ENCODE results near the gene MYO1F. TPM values are rescaled to one million over a fixed set of nuclear protein-coding genes. Genes with fewer than 3 reads are reported as not detected.

The MYO1F gene
- total RNA-seq, 1 donor = 80.5 TPM

DNA sequence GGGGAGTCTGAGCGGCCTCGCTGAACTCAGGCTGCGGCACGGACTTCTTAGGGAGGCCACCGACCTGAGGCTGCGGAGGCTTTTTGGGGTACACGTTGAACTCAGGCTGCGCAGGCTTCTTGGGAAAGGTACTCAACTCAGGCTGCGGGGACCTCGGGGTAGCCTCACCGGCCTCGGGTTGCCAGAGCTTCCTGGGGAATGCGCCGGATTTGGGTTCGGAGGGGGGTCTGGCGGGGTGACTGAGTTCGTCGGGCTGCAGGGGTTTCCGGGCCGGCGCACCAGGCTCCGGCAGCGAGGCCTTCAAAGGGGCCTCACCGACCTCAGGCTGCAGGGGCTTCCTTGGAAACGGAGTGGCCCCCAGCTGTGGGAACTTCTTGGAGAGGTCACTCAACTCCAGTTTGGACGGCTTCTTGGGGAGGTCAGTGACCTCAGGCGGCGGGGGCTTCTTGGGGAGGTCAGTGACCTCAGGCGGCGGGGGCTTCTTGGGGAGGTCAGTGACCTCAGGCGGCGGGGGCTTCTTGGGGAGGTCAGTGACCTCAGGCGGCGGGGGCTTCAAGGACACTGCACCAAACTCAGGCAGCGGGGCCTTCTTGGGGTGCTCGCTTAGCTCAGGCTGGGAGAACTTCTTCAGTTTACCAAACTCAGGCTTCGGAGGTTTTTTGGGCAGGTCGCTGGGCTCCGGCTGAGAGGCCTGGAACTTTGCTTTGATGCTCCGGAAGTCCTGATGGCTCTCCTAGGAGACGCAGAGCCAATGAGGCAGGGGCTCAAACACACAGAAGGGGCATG lies 78.0 kb downstream of the MYO1F start:
- no peak for DNase-seq (ENCODE audit: low read depth in 2 of 3, low spot score in 2 of 3)

DNA sequence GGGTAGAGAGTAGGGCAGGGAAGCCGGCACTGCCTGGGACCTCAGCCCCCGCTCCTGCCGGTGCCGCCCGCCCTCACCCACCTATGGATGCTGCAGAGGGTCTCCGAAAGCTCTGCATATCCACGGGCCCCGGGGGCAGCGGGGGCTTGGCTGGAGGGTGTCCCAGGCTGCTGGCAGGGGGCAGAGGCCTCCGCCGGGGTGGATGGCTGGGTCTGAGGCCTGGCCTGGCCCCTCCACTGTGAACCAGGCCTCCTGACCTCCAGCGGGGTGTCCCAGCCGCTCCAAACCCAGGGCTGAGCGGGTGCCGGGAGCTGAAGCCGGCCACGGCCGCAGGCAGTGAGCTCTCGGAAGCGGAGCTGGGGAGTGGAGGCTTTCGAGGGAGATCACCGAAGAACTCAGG lies 78.9 kb downstream of the MYO1F start:
- no peak for DNase-seq (ENCODE audit: low read depth in 2 of 3, low spot score in 2 of 3)

DNA sequence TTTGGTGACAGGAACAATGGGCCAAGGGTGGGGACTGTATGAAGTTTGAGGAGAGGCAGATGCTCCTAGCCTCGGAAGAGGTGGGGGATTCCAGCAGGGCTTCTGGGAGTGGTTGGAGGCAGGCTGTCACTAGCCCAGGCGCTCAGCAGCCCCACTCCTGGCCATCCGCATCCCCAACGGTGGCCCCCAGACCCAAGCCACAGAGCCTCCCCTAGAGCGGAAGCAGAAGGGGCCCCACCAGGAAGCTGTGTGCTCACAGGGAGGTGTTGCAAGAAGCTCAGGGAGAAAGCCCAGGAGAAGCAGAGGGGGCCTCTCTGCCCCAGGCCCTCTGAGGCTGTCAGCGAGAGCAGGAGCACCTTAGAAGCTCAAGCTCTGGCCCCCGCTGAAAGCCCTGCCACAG lies 83.1 kb downstream of the MYO1F start:
- peak in 2 of 3 donors; percentile 79 to 88 for DNase-seq (ENCODE audit: low read depth in 2 of 3, low spot score in 2 of 3)

DNA sequence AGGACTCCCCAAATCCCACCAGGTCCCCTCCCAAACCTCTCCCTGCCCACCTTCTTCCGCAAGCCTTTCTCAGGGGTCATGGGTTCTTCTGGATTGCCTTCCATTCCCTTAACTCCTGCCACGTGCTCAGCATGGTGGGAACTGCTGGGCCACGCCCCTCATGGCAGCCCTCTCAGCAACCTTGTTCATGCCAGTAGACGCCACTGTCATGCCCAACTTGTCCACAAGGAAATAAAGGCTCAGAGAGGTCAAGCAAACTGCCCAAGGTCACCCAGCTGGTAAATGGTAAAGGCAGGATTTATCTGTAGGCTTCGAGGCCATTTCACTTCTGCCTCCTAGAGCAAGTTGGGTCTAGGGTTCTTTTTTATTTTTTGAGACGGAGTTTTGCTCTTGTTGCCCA lies 85.7 kb downstream of the MYO1F start:
- DNase-seq (ENCODE audit: low read depth in 2 of 3, low spot score in 2 of 3) = no peak

DNA sequence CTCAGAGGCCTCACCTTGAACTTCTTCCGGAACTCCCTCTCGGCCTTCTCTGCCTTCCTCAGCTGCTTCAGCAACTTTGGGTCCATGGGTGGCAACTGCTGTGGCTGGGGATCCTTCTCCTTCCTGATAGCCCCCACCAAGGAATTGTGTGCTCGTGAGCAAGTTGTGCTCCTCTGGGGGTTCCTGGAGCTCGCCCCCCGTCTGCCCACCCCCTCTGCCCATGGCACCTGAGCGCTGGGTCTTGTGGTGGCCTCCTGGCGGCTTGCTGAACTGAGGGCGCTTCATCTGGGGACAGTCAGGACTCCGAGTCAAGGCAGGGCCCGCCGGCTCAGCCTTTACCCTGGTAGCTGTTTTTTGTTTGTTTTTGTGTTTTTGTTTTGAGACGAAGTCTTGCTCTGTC lies 86.4 kb downstream of the MYO1F start:
- DNase-seq (ENCODE audit: low read depth in 2 of 3, low spot score in 2 of 3) = no peak

DNA sequence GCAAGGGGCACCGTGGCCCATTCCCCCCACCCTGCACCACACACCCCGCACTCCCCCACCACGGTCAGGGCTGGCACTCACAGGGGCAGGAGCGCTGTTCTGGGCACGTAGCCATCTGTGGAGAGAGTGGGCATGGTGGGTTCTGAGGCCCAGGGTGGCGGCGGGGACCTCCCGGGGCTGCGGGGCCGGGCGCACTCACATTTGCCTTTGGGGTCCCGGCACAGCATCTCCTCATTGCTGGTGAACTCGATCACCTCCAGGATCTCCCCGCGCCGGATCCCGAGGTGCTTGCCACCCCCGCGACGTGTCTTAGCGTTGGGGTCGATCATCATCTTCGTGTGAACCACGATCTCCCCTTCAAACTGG lies 86.9 kb downstream of the MYO1F start:
- no peak for DNase-seq (ENCODE audit: low read depth in 2 of 3, low spot score in 2 of 3)

DNA sequence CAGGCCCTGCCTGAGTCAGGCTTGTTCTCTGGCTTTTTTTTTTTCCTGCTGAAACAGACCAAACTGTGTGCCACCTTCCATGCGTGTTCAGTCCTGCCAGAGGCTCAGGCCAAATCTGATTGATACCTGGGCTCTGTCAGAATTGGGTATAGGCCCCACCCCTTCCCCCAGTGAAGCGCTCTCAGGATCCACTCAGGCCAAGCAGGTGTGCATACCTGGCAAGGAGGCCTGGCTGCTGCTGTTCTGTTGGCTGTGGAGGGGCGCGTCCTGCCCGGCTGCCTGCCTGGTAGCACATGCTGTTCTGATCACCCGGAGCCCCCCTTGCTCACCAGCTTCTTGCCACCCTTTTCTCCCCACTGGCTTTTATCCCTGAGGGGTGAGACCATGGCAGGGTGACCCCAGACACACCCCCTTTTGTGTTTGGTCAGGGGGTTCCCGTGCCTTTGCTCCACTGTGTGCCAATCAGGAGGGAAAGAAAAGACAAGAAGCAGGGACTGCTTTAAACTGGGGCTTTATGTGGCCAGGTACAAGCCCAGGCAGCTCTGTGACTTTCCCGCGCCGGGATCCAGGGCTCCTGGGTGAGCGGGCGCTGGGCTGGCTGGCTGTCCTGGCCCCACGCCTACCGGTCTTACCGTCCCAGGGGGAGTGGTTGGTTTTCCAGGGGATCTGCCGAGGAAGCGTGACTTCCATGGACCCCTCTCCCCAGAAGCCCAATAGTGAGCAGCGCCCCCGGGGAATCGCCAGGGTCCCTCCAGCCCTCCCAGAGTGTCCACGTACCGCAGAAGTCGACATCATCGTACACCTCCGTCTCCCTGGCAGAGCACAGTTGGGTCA lies 87.5 kb downstream of the MYO1F start:
- DNase-seq (ENCODE audit: low read depth in 2 of 3, low spot score in 2 of 3) = no peak

DNA sequence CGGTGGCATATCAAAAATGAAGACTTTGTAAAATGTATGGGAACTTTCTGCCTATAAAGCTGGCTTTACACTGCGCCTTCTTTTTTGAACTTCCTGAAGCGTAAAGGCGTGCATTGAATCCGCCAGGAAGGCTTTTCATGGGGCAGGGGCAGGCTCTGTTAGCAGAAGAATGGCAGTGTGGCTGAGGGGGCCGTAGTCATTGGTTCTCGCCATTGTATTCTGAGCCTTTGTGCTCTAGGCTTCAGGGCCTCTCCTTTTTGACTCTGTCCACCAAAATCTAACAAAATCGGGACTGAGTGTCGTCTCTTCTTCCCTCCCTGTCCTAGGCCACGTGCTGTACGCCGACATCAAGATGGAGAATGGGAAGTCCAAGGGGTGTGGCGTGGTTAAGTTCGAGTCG lies 88.9 kb downstream of the MYO1F start:
- no peak for DNase-seq (ENCODE audit: low read depth in 2 of 3, low spot score in 2 of 3)

DNA sequence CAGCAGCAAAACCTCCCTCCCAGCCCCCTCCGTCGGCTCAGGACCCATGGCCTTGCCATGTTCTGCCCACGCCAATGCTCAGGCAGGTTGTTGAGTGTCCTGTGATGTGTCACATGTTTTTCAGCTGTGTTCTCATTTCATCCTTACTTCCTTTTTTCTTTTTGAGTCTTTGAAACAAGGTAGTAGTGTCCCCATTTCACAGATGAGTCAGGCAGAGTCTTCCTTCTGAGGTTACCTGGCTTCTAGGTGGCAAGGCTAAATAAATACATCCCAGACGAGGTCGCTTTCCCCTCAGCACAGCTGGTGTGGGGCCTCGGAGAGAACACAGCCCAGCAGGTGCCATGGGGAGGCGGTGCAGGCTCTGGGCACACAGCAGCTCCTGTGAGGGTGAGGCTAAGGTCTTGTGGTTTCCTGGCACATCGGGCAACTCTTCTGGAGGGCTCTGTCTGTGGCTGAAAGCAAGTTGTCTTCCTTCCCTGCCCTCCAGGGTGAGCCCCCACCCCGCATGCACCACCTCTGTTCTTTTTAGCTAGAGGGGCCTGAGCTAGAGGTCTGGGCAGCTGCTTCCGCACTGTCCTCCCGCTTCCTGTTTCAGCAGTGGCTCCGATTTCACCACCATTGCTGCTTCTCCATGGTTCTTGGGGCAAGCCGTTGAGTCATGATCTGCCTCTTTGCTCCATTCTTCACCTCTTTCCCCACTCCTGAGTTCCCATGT lies 89.9 kb downstream of the MYO1F start:
- DNase-seq (ENCODE audit: low read depth in 2 of 3, low spot score in 2 of 3) = peak; percentile 19 to 97 (median 90)

DNA sequence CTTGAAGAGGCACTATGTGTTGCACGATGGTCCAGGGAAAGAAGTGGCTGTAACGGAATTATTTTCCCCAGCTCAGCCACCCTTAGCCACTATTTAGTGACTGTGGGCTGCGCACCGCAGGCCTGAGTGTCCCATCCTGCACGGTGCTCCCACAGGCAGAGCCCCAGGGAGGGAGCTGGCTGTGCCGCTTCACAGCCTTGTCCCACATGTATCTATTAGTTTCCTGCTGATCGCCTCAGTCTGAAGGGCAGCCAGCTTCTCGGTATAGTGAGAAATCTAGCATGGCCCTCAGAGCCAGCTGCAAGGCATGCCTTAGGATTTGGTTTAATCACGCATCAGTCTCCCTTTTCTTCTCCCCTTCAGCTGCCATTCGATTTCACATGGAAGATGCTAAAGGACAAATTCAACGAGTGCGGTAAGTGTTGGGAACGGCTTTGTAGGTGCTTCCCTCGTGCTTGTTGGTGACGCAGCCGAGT lies 90.5 kb downstream of the MYO1F start:
- DNase-seq (ENCODE audit: low read depth in 2 of 3, low spot score in 2 of 3) = no peak

DNA sequence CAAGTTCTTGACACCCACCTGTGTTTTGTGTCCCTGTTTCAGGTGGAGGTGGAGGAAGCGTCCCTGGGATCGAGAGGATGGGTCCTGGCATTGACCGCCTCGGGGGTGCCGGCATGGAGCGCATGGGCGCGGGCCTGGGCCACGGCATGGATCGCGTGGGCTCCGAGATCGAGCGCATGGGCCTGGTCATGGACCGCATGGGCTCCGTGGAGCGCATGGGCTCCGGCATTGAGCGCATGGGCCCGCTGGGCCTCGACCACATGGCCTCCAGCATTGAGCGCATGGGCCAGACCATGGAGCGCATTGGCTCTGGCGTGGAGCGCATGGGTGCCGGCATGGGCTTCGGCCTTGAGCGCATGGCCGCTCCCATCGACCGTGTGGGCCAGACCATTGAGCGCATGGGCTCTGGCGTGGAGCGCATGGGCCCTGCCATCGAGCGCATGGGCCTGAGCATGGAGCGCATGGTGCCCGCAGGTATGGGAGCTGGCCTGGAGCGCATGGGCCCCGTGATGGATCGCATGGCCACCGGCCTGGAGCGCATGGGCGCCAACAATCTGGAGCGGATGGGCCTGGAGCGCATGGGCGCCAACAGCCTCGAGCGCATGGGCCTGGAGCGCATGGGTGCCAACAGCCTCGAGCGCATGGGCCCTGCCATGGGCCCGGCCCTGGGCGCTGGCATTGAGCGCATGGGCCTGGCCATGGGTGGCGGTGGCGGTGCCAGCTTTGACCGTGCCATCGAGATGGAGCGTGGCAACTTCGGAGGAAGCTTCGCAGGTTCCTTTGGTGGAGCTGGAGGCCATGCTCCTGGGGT lies 91.5 kb downstream of the MYO1F start:
- DNase-seq (ENCODE audit: low read depth in 2 of 3, low spot score in 2 of 3) = no peak

DNA sequence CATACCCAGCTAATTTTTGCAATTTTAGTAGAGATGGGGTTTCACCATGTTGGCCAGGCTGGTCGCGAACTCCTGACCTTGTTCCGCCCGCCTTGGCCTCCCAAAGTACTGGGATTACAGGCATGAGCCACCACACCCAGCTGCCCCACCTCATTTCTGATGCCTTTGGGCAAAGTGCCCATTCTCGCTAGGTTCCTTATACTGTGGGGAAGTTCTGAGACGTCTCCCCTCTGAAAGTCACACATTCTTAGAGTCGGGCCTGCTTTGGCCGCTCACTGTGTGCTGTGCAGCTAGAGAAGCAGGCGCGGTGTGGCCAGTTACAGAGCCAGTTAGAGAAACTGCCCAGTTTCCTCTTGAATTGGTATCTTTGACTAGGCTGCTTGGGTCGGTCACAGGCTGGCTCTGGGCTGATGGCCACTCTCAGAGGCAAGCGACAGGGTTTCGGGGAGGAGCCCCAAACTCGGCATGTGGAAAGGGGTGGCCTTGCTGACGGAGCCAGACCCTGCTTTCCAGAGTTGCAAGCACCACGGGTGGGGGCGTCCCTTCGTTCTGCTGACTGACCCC lies 92.8 kb downstream of the MYO1F start:
- DNase-seq (ENCODE audit: low read depth in 2 of 3, low spot score in 2 of 3) = no peak

DNA sequence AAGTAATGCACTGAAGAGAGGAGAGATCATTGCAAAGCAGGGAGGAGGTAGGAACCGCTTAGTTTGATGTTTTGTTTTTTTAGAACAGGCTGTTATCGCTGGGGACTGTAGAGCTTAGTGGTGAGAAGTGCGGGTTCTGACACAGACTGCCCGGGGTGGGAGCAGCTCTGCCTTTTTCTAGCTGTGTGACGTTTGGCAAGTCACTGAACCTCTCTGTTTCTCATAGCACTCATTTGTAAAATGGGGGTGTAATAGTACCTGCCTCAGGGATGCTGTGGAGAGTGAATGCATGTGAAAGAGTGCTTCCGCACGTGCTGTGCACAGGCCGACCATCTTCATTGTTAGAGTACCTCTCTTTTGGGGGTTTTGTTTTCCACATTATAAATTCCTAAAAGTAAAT lies 94.1 kb downstream of the MYO1F start:
- DNase-seq (ENCODE audit: low read depth in 2 of 3, low spot score in 2 of 3) = no peak

DNA sequence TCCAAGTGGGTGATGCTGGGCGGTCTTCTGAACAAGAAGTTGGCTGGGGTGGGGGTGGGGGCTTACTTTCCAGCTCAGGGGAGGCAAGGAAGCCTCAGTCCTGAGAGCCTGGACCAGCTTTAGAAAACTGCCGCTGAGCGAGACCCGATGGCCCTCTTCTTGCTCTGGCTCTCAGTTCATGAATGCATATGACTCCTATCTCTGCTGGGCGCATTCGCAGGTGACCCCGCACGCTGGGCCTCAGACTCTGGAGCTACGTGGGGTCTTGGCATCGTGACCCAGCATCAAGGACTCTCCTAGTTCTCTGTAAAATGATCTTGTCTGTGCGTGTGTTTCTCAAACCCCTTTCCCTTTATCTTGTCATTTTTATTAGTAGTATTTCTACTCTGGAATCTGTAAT lies 94.5 kb downstream of the MYO1F start:
- no peak for DNase-seq (ENCODE audit: low read depth in 2 of 3, low spot score in 2 of 3)

DNA sequence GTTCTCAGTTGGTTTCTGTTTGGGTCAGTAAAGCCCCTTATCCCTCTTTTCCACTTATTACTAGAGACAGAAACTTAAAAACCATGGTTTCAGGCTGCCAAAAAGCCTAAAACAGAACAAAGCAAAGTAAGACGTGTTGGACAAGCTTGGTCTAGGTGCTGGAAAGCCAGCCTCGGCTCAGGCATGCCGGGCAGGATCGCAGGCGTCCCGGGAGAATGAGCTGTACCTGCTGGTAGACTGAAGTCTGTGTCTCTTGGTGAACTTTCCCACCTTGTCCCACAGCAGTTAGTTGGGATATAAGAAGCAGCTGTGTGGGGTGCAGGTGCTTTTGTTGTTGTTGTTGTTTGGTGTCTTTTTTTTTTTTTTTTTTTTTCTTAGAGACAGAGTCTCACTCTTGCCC lies 95.6 kb downstream of the MYO1F start:
- no peak for DNase-seq (ENCODE audit: low read depth in 2 of 3, low spot score in 2 of 3)

DNA sequence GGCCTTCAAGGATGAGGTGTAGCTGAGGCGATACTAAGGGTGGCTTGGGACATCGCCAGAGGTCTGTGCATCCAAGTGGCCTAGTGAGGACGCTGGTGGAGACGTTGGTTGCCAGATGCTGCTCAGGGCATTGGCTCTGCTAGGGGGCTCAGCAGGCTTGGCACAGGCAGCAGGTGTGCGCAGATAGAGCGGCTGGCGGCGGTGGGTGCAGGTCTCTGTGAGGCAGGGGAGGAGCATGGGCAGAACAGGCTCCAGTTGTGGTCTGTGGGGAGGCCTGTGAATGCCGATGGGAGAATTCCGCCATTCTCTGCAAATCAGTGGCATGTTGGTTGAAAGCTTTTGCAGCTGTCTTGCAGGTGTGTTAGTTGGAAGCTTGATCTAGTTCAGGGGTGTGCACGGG lies 96.0 kb downstream of the MYO1F start:
- DNase-seq (ENCODE audit: low read depth in 2 of 3, low spot score in 2 of 3) = no peak

DNA sequence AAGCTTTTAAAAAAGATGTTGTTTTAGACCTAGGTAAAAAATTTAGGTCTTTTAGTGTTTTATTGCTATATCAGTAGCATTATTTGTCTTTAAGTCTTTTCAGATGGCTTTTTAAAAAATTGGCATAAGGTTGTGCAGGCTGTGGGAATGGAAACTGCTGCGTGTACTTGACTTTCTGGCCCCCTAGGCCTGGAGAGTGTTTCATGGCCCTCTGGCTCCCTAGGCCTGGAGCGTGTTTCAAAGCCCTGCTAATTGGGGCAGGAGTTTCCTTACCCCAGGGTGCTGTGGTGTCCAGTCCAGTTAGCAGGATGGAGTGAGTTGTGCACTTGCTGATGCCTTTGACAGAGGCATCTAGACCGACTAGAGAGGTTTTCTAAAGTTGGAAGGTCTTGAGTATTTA lies 98.6 kb downstream of the MYO1F start:
- DNase-seq (ENCODE audit: low read depth in 2 of 3, low spot score in 2 of 3) = no peak

DNA sequence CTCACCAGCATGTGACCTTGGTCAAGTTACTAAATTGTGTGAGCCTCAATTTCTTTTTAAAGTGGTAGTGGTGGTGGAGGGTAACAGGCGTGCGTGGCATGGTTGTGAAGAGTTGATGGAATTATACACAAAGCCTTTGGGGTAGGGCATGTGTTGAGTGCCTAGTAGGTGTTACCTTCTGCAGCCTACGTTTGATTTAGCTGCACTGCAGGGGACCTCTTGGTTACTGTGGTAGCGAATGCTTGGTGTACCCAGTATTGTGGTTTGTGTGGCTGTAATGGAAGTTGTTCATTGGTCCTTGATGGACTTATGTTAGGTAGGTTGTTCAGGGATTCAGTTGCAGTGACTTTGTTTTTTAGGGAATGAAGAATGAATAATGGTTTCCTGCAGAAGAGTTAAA lies 99.4 kb downstream of the MYO1F start:
- no peak for DNase-seq (ENCODE audit: low read depth in 2 of 3, low spot score in 2 of 3)

DNA sequence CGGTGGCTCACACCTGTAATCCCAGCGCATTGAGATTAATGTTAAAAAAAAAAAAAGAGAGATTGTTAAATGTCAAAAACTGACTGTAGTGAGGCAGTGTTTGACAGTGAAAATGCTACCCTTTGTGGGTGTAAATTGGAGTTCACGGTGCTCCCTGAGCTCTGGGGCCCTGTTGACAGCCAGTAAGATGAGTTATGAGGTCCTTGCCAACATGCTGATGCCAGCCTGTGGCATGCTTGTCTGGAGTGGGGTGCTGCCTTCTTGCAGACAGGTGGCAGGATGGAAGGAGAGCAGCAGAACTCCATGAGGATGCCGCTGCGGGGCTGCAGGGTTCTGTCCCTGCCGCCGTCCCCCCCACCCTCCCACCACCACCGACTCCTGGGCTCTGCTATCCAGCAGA lies 100.7 kb downstream of the MYO1F start:
- no peak for DNase-seq (ENCODE audit: low read depth in 2 of 3, low spot score in 2 of 3)

DNA sequence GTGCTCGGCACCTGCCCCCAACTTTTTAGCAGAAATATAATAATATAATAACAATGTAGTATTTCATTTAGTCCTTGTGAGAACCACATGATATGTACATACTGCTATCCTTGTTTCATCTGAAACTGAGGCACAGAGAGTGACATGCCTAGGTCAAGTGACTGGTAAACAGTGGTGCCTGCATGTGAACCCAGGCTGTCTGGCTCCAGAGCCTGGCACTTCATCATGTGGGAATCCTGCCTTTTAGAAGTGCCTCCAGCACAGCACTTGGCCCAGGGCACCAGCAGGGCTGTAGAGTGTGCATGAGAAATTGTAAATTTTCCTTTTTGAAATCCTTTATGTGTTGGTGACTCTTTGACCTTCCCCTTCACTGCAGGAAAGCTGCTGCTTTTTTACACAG lies 102.2 kb downstream of the MYO1F start:
- DNase-seq (ENCODE audit: low read depth in 2 of 3, low spot score in 2 of 3) = no peak
